K562 (cell line): ENCODE results near the gene NFATC1. TPM values are rescaled to one million over a fixed set of nuclear protein-coding genes. Genes with fewer than 3 reads are reported as not detected.
A peak's percentile ranks its signal among the peaks of the same experiment; 100 is the strongest.

Source experiments
- ATAC-seq: fragments of 200-7000 bp; cut with Tn5 transposase; 3 replicates; pipeline ENCODE4 v1.9.1; 2020; ENCODE audit warnings: moderate library complexity
- BruUV-seq: library from RNA; stranded (reverse); fragments of 400-500 nt; replicated peaks from 2 replicates; lab custom pipeline; 2021; lab: Mats Ljungman, UMichigan
- CTCF ChIA-PET: fragments of 300-600 bp; formaldehyde crosslinking; extraction: SDS; loops from one replicate; lab custom pipeline; 2021; ENCODE audit warnings: low intra/inter-chr PET ratio; lab: Yijun Ruan, JAX
- POLR2A ChIA-PET: fragments of 300-600, 350-650 bp; sonication (Branson Sonifier 250); formaldehyde crosslinking; extraction: SDS; loops from one replicate; lab custom pipeline; 2021; ENCODE audit warnings: antibody characterized with exemption, inconsistent platforms; lab: Yijun Ruan, JAX
- DNase-seq, 4 experiments: peaks; one replicate each; pipeline versions ENCODE4 v3.0.0 to v3.0.0-alpha.2; 2011 to 2018; ENCODE audit warnings: low spot score in 3 of 4, mixed read lengths in 3 of 4; ENCODE audit errors: extremely low read depth in 1 of 4
- FAIRE-seq: peaks from 2 replicates; lab custom pipeline; 2011; peaks lifted over from hg19 to GRCh38; lab: Jason Lieb, UNC
- H2AFZ ChIP-seq: 2 replicates; pipeline ENCODE4 v1.6.0; 2011; ENCODE audit warnings: low read depth, low read length, control low read depth, inconsistent platforms
- H3K27ac ChIP-seq: fragments of 200-600 bp; 3 replicates; pipeline ENCODE4 v1.8.0; 2011; ENCODE audit warnings: low read depth, mild to moderate bottlenecking, control low read depth, inconsistent platforms, low read length, moderate library complexity, mixed read lengths; ENCODE audit errors: extremely low read depth
- H3K27me3 ChIP-seq, 2 experiments: fragments of 300-600 bp in 1 of 2; 2 replicates in 1 of 2; 3 replicates in 1 of 2; pipeline versions ENCODE4 v1.6.0 to v1.8.0; 2011; ENCODE audit warnings: inconsistent platforms in 2 of 2, low read length in 2 of 2, mild to moderate bottlenecking in 1 of 2, mixed read lengths in 1 of 2, moderate library complexity in 1 of 2; ENCODE audit not compliant: control insufficient read depth in 2 of 2, insufficient read depth in 2 of 2
- H3K36me3 ChIP-seq: fragments of 300-600 bp; 3 replicates; pipeline ENCODE4 v1.8.0; 2011; ENCODE audit warnings: mild to moderate bottlenecking, low read length, inconsistent platforms; ENCODE audit not compliant: control insufficient read depth, insufficient read depth
- H3K4me1 ChIP-seq, 2 experiments: fragments of 200-600 bp in 1 of 2; replicated peaks in 1 of 2; 2 replicates in 1 of 2; 3 replicates in 1 of 2; pipeline versions ENCODE4 v1.5.1 to v1.8.0; 2011; ENCODE audit warnings: inconsistent platforms in 2 of 2, low read length in 2 of 2, mild to moderate bottlenecking in 1 of 2, mixed read lengths in 1 of 2, moderate library complexity in 1 of 2; ENCODE audit not compliant: control insufficient read depth in 2 of 2, insufficient read depth in 2 of 2
- H3K4me2 ChIP-seq: 2 replicates; pipeline ENCODE4 v1.6.1; 2011; ENCODE audit warnings: low read length, control low read depth, inconsistent platforms, mixed read lengths; ENCODE audit not compliant: insufficient read depth
- H3K4me3 ChIP-seq: fragments of 200-600 bp; sonication (generic), shearing (Covaris generic); 2 replicates; pipeline ENCODE4 v1.5.1; 2016; ENCODE audit warnings: control low read depth, inconsistent platforms
- H3K79me2 ChIP-seq: fragments of 200-600 bp; 3 replicates; pipeline ENCODE4 v1.8.0; 2011; ENCODE audit warnings: low read length, inconsistent platforms; ENCODE audit not compliant: control insufficient read depth, insufficient read depth
- H3K9ac ChIP-seq, 2 experiments: 2 replicates each; pipeline versions ENCODE4 v1.6.0 to v1.6.1; 2011; ENCODE audit warnings: low read depth in 2 of 2, low read length in 2 of 2, control low read depth in 1 of 2, inconsistent platforms in 1 of 2, mild to moderate bottlenecking in 1 of 2, mixed read lengths in 1 of 2; ENCODE audit not compliant: insufficient read depth in 1 of 2
- H3K9me1 ChIP-seq: one replicate; pipeline ENCODE4 v1.6.0; 2011; ENCODE audit warnings: inconsistent platforms, mild to moderate bottlenecking, low read length, moderate library complexity; ENCODE audit not compliant: control insufficient read depth, insufficient read depth
- H3K9me3 ChIP-seq: replicated peaks from 2 replicates; pipeline ENCODE4 v1.5.1; 2011; ENCODE audit warnings: low read depth, low read length, inconsistent platforms; ENCODE audit not compliant: control insufficient read depth, insufficient read depth
- H4K20me1 ChIP-seq: replicated peaks from 2 replicates; pipeline ENCODE4 v1.6.1; 2011; ENCODE audit warnings: low read length, inconsistent platforms, mixed read lengths; ENCODE audit not compliant: control insufficient read depth, insufficient read depth
- WGBS: fragments of 100-300 bp; shearing (Covaris generic); methylation state at CpG from one replicate; pipeline ENCODE4 v1.1.6; 2016; ENCODE audit warnings: low coverage, mixed read lengths; ENCODE audit not compliant: insufficient coverage; ENCODE audit errors: missing lambda C conversion rate; 5-methylcytosine and 5-hydroxymethylcytosine counted together
- in situ Hi-C: fragments of 300-500 bp; cut with MboI; formaldehyde crosslinking; loops from 4 replicates; pipeline ENCODE4 v1.15.0; 2018; ENCODE audit warnings: inconsistent platforms, mixed read lengths
- intact Hi-C: fragments of 100-400 bp; cut with micrococcal nuclease; formaldehyde crosslinking; loops from 2 replicates; pipeline ENCODE4 v1.14.2; 2022
- polyA plus RNA-seq, 8 experiments: library from polyadenylated mRNA; depleted of rRNA in 4 of 8; stranded (reverse) in 5 of 8; unstranded in 3 of 8; fragments of >200 nt; fragmentation: Nextera tagmentation in 2 of 8; fragmentation: Illumina TruSeq in 1 of 8; extraction: Ambion mirVana in 2 of 8; extraction: Trizol in 1 of 8; gene quantifications; 2 replicates each; pipeline versions ENCODE4 v1.2.1 to v1.2.3, GENCODE V29; 2011 to 2014; ENCODE audit warnings: inconsistent platforms in 1 of 8, missing spikeins in 1 of 8
- total RNA-seq, 7 experiments: library from RNA; depleted of rRNA in 6 of 7; stranded (reverse); fragments of >200 nt in 6 of 7; fragmentation: Illumina TruSeq in 2 of 7; extraction: Trizol in 2 of 7; gene quantifications; 2 replicates each; pipeline versions ENCODE4 v1.2.1 to v1.2.3, GENCODE V29; 2011 to 2021; ENCODE audit warnings: low replicate concordance in 1 of 7
- TF ChIP-seq, protein P1 (sequence below): fragments of 450-650 bp; formaldehyde crosslinking; IDR thresholded peaks from 2 replicates; pipeline ENCODE4 v1.4.0; 2020; ENCODE audit warnings: mild to moderate bottlenecking, mixed read lengths
- TF ChIP-seq, protein P2 (sequence below): sonication (generic); formaldehyde crosslinking; IDR thresholded peaks from 2 replicates; pipeline ENCODE4 v1.8.1; 2023; ENCODE audit warnings: mild to moderate bottlenecking, missing genetic modification reagents

Gene NFATC1
- total and polyA plus RNA-seq, 9 of the 15 experiments (the other 6 are each of a cell fraction or from before 2014, with no cell fraction given), result 1.1 to 16.4 (median 2.5) TPM

DNA sequence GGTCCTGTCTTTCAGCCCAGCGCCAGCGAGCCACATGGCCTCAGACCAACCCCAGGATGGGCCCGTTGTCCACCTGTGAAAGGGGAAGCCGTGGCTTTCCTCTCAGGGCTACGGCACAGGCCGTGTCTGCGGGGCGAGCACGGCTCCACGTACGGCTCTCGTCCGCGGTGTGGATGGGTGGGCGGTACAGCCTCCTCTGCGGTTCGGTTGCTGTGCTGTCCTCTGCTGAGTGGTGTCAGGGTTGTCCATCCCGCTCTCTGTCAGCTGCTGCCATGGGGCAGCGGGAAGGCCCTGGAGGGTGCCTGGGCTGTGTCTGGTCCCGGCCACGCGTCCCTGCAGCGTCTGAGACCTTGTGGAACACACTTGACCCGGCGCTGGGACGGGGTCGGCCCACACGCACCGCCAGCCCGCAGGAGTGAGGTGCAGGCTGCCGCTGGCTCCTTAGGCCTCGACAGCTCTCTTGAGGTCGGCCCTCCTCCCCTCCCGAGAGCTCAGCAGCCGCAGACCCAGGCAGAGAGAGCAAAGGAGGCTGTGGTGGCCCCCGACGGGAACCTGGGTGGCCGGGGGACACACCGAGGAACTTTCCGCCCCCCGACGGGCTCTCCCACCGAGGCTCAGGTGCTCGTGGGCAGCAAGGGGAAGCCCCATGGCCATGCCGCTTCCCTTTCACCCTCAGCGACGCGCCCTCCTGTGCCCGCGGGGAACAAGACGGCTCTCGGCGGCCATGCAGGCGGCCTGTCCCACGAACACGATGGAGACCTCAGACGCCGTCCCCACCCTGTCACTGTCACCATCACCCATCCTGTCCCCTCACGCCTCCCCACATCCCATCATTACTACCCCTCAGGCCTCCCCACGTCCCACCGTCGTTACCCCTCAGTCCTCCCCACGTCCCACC lies 128.7 kb downstream of the NFATC1 start:
- Histone ChIP-seq H4K20me1 (peaks cover 4% of the 10 kb centered on the region; the same call in 1 of the 2 replicates), H3K4me2 (no peak overlapping the region), H3K9me3 (no peaks in the 10 kb centered on the region), H3K9ac (no peak overlapping the region), H3K36me3 (peaks cover 11% of the 10 kb centered on the region; the same call in 1 of the 3 replicates), H3K9me1 (no peaks in the 10 kb centered on the region), H3K27ac (no peak overlapping the region), H2AFZ (no peak overlapping the region), H3K79me2 (no peaks in the 10 kb centered on the region), H3K4me3 (no peak overlapping the region), H3K4me1 (peaks cover 0 to 36% of the 10 kb centered on the region in 2 experiments; a peak in 3 of 5 replicates), H3K27me3 (no peaks in the 10 kb centered on the region)
- TF ChIP-seq, protein P1, sequence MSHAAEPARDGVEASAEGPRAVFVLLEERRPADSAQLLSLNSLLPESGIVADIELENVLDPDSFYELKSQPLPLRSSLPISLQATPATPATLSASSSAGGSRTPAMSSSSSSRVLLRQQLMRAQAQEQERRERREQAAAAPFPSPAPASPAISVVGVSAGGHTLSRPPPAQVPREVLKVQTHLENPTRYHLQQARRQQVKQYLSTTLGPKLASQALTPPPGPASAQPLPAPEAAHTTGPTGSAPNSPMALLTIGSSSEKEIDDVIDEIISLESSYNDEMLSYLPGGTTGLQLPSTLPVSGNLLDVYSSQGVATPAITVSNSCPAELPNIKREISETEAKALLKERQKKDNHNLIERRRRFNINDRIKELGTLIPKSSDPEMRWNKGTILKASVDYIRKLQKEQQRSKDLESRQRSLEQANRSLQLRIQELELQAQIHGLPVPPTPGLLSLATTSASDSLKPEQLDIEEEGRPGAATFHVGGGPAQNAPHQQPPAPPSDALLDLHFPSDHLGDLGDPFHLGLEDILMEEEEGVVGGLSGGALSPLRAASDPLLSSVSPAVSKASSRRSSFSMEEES (CRISPR knock-in tag), result no peak
- TF ChIP-seq, protein P2, sequence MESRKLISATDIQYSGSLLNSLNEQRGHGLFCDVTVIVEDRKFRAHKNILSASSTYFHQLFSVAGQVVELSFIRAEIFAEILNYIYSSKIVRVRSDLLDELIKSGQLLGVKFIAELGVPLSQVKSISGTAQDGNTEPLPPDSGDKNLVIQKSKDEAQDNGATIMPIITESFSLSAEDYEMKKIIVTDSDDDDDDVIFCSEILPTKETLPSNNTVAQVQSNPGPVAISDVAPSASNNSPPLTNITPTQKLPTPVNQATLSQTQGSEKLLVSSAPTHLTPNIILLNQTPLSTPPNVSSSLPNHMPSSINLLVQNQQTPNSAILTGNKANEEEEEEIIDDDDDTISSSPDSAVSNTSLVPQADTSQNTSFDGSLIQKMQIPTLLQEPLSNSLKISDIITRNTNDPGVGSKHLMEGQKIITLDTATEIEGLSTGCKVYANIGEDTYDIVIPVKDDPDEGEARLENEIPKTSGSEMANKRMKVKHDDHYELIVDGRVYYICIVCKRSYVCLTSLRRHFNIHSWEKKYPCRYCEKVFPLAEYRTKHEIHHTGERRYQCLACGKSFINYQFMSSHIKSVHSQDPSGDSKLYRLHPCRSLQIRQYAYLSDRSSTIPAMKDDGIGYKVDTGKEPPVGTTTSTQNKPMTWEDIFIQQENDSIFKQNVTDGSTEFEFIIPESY (CRISPR knock-in tag), result peak; percentile 88
- intact Hi-C loops (loop anchor here (5.0 kb wide), 2 partner anchors 118 to 127 kb away; partner anchors contain the start of gene NFATC1), in situ Hi-C loops (loop anchor here (5.0 kb wide), 1 partner anchor 142 kb away; no protein-coding TSS in a partner anchor)
- WGBS, result 97% methylated on average over 5 of the region's 63 CpGs
- POLR2A ChIA-PET, result no interaction called here
- ATAC-seq (no peak), DNase-seq (no peak), FAIRE-seq (no peak)
- no TSS peak for BruUV-seq
- CTCF ChIA-PET, result no interaction called here
